Fibroblast of lung (primary cell): Measurements from ENCODE around the gene HEBP1.

Experiments used
- EZH2 ChIP-seq: IDR thresholded peaks from 2 replicates; pipeline ENCODE4 v1.5.1; 2012; ENCODE audit warnings: low read length, control low read depth, mild to moderate bottlenecking; ENCODE audit errors: missing control alignments
- TF ChIP-seq, protein P1 (sequence below), 2 donors: IDR thresholded peaks in 1 of 2; conservative IDR thresholded peaks in 1 of 2; 1 replicate in 1 of 2; 2 replicates in 1 of 2; pipeline ENCODE4 v1.5.1; 2011 to 2012; ENCODE audit warnings: low read length in 2 of 2, control low read depth in 1 of 2, inconsistent platforms in 1 of 2, low read depth in 1 of 2, mild to moderate bottlenecking in 1 of 2

- TF ChIP-seq, protein P1, sequence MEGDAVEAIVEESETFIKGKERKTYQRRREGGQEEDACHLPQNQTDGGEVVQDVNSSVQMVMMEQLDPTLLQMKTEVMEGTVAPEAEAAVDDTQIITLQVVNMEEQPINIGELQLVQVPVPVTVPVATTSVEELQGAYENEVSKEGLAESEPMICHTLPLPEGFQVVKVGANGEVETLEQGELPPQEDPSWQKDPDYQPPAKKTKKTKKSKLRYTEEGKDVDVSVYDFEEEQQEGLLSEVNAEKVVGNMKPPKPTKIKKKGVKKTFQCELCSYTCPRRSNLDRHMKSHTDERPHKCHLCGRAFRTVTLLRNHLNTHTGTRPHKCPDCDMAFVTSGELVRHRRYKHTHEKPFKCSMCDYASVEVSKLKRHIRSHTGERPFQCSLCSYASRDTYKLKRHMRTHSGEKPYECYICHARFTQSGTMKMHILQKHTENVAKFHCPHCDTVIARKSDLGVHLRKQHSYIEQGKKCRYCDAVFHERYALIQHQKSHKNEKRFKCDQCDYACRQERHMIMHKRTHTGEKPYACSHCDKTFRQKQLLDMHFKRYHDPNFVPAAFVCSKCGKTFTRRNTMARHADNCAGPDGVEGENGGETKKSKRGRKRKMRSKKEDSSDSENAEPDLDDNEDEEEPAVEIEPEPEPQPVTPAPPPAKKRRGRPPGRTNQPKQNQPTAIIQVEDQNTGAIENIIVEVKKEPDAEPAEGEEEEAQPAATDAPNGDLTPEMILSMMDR (conservative IDR thresholded peaks at IDR 0.05 in 1 of 2, IDR thresholded peaks at IDR 0.05 in 1 of 2; ENCODE audit: low read depth in 1 of 2, low read length in 2 of 2), result no peak
- TF ChIP-seq EZH2, result no peak
Observed at GRCh38 chr12:12947902-12948301, 52.2 kb downstream of the HEBP1 start.
